HEK293T (cell line): ENCODE data around the gene MLF2.
"Not testable (repeated sequence)": the region's sequence is repeated elsewhere in the genome, so short reads cannot be mapped to it uniquely, and the experiment has no call there.

Source experiments
- ARNT ChIP-seq: fragments of 450-650 bp; IDR thresholded peaks from 2 replicates; pipeline ENCODE4 v1.6.1; 2017; ENCODE audit warnings: mild to moderate bottlenecking
- BHLHE40 ChIP-seq: fragments of 450-650 bp; IDR thresholded peaks from 2 replicates; pipeline ENCODE4 v1.6.1; 2016; ENCODE audit warnings: mild to moderate bottlenecking, moderate library complexity, borderline replicate concordance
- ELF4 ChIP-seq: fragments of 450-650 bp; IDR thresholded peaks from 2 replicates; pipeline ENCODE4 v1.6.1; 2017; ENCODE audit warnings: antibody characterized with exemption
- FOXA1 ChIP-seq: fragments of 450-650 bp; IDR thresholded peaks from 2 replicates; pipeline ENCODE4 v1.6.1; 2016; ENCODE audit warnings: mild to moderate bottlenecking
- FOXK2 ChIP-seq: fragments of 450-650 bp; IDR thresholded peaks from 2 replicates; pipeline ENCODE4 v1.6.1; 2016; ENCODE audit warnings: mild to moderate bottlenecking
- FOXM1 ChIP-seq: fragments of 450-650 bp; IDR thresholded peaks from 2 replicates; pipeline ENCODE4 v1.6.1; 2017; ENCODE audit warnings: mild to moderate bottlenecking, borderline replicate concordance
- HDGF ChIP-seq: fragments of 450-650 bp; IDR thresholded peaks from 2 replicates; pipeline ENCODE4 v1.6.1; 2017; ENCODE audit warnings: antibody characterized with exemption, borderline replicate concordance
- LEF1 ChIP-seq: fragments of 450-650 bp; IDR thresholded peaks from 2 replicates; pipeline ENCODE4 v1.6.1; 2017; ENCODE audit warnings: mild to moderate bottlenecking, borderline replicate concordance
- NFRKB ChIP-seq: fragments of 450-650 bp; IDR thresholded peaks from 2 replicates; pipeline ENCODE4 v1.6.1; 2016; ENCODE audit warnings: mild to moderate bottlenecking, moderate library complexity
- PKNOX1 ChIP-seq: fragments of 450-650 bp; IDR thresholded peaks from 2 replicates; pipeline ENCODE4 v1.6.1; 2016
- SP1 ChIP-seq: fragments of 450-650 bp; IDR thresholded peaks from 2 replicates; pipeline ENCODE4 v1.6.1; 2017
- SUZ12 ChIP-seq: fragments of 450-650 bp; IDR thresholded peaks from 2 replicates; pipeline ENCODE4 v1.6.1; 2016; ENCODE audit warnings: mild to moderate bottlenecking
- TARDBP ChIP-seq: fragments of 450-650 bp; IDR thresholded peaks from 2 replicates; pipeline ENCODE4 v1.6.1; 2016
- ZNF384 ChIP-seq: fragments of 450-650 bp; IDR thresholded peaks from 2 replicates; pipeline ENCODE4 v1.6.1; 2016

- TF ChIP-seq FOXM1, FOXK2, SUZ12, PKNOX1, SP1, LEF1, BHLHE40, TARDBP, ZNF384, ARNT, FOXA1, HDGF, NFRKB, ELF4: not testable (repeated sequence)
Measured at GRCh38 chr12:6716031-6716873, 36.7 kb downstream of the MLF2 start.
